Thyroid gland (tissue), 4 donors: ENCODE measurements around the gene NPAS1. TPM values are rescaled to one million over a fixed set of nuclear protein-coding genes. Genes with fewer than 3 reads are reported as not detected.

ENCODE experiments used
- DNase-seq, 2 donors: peaks; one replicate each; pipeline ENCODE4 v3.0.0-alpha.2; 2019
- H3K27ac ChIP-seq, 3 donors: fragments of 200-600 bp; sonication (generic); 1 replicate in 2 of 3; 2 replicates in 1 of 3; pipeline ENCODE4 v1.5.1; 2016 to 2019; ENCODE audit warnings: mild to moderate bottlenecking in 1 of 3, moderate library complexity in 1 of 3
- H3K27me3 ChIP-seq: fragments of 200-600 bp; sonication (generic); one replicate; pipeline ENCODE4 v1.5.1; 2019
- H3K36me3 ChIP-seq, 2 donors: fragments of 200-600 bp; sonication (generic); one replicate each; pipeline ENCODE4 v1.5.1; 2016 to 2019
- H3K4me1 ChIP-seq, 2 donors: fragments of 200-600 bp; sonication (generic); one replicate each; pipeline ENCODE4 v1.5.1; 2017 to 2019
- H3K4me3 ChIP-seq, 3 donors: fragments of 200-600 bp; sonication (generic); replicated peaks in 1 of 3; 1 replicate in 2 of 3; 2 replicates in 1 of 3; pipeline ENCODE4 v1.5.1; 2016; ENCODE audit warnings: mild to moderate bottlenecking in 1 of 3
- H3K9me3 ChIP-seq: fragments of 200-600 bp; sonication (generic); one replicate; pipeline ENCODE4 v1.5.1; 2017
- CTCF ChIP-seq, 6 experiments: fragments of 200-600 bp in 3 of 6; fragments of 450-650 bp in 3 of 6; sonication (generic) in 3 of 6; IDR thresholded peaks; one replicate each; pipeline ENCODE4 v1.5.1; 2016 to 2019; ENCODE audit warnings: antibody characterized with exemption in 6 of 6, mild to moderate bottlenecking in 2 of 6, inconsistent platforms in 1 of 6, moderate library complexity in 1 of 6
- POLR2A ChIP-seq, 2 donors: fragments of 450-650 bp; IDR thresholded peaks; one replicate each; pipeline ENCODE4 v1.6.1; 2017; ENCODE audit warnings: antibody characterized with exemption in 2 of 2, mild to moderate bottlenecking in 2 of 2, moderate library complexity in 1 of 2
- WGBS, 2 donors: methylation state at CpG; one replicate each; pipeline ENCODE4 v1.1.5; 2017; 5-methylcytosine and 5-hydroxymethylcytosine counted together
- intact Hi-C: fragments of 100-400 bp; cut with DNase I; formaldehyde crosslinking; loops from one replicate; pipeline ENCODE4 v1.15.1; 2023
- total RNA-seq, 4 donors: library from RNA; depleted of rRNA; stranded (reverse); fragments of >200 nt; gene quantifications; one replicate each; pipeline ENCODE4 v1.2.3, GENCODE V29; 2016

Gene NPAS1
- total RNA-seq, 4 donors from 2014 or later, result 0.56 to 0.71 TPM; not detected in 2

GRCh38 chr19:47065242-47065641 is 45.6 kb downstream of the NPAS1 start:
- Histone ChIP-seq H3K4me1 (no peaks in the 10 kb centered on the region), H3K4me3 (no peak overlapping the region), H3K27me3 (no peaks in the 10 kb centered on the region), H3K27ac (no peak overlapping the region), H3K9me3 (no peaks in the 10 kb centered on the region), H3K36me3 (peaks cover 31 to 34% of the 10 kb centered on the region in 2 donors)
- intact Hi-C loops, result no loop called here
- no peak for TF ChIP-seq POLR2A (IDR thresholded peaks at IDR 0.05)
- TF ChIP-seq CTCF (IDR thresholded peaks at IDR 0.05), result no peak
- no peak for DNase-seq
- WGBS, 2 donors, result 93 to 97% methylated on average over 7 of the region's 11 CpGs

- TF ChIP-seq CTCF (IDR thresholded peaks at IDR 0.05), result no peak
- TF ChIP-seq POLR2A (IDR thresholded peaks at IDR 0.05), result no peak
- intact Hi-C loops, result no loop called here
- no peaks in the 10 kb centered on the region for H3K27me3 ChIP-seq
- peaks cover 39 to 45% of the 10 kb centered on the region in 2 donors for H3K36me3 ChIP-seq
- H3K4me3 ChIP-seq, result no peak overlapping the region
- no peak overlapping the region for H3K27ac ChIP-seq
- no peak for DNase-seq
- no peaks in the 10 kb centered on the region for H3K4me1 ChIP-seq
- WGBS, 2 donors, result 95 to 96% methylated on average over 25 to 42 of the region's 61 CpGs
- no peaks in the 10 kb centered on the region for H3K9me3 ChIP-seq
Measured at GRCh38 chr19:47066376-47067214, 47.0 kb downstream of the NPAS1 start.

- Histone ChIP-seq H3K4me3 (no peak overlapping the region), H3K27ac (no peak overlapping the region), H3K27me3 (no peaks in the 10 kb centered on the region), H3K9me3 (no peaks in the 10 kb centered on the region), H3K36me3 (peaks cover 47 to 53% of the 10 kb centered on the region in 2 donors), H3K4me1 (no peaks in the 10 kb centered on the region)
- no peak for DNase-seq
- intact Hi-C loops, result no loop called here
- TF ChIP-seq CTCF (IDR thresholded peaks at IDR 0.05) (no peak), POLR2A (IDR thresholded peaks at IDR 0.05) (no peak)
- WGBS, 2 donors, result 94 to 100% methylated on average over 4 to 24 of the region's 36 CpGs
Measured at GRCh38 chr19:47067215-47067847, 47.7 kb downstream of the NPAS1 start.

- Histone ChIP-seq H3K4me3 (no peak overlapping the region), H3K9me3 (no peaks in the 10 kb centered on the region), H3K36me3 (peaks cover 56 to 61% of the 10 kb centered on the region in 2 donors), H3K4me1 (no peaks in the 10 kb centered on the region), H3K27me3 (no peaks in the 10 kb centered on the region), H3K27ac (no peak overlapping the region)
- DNase-seq, result no peak
- TF ChIP-seq CTCF (IDR thresholded peaks at IDR 0.05) (no peak), POLR2A (IDR thresholded peaks at IDR 0.05) (no peak)
- 81 to 84% methylated on average over 6 to 8 of the region's 8 CpGs for WGBS, 2 donors
- intact Hi-C loops, result no loop called here
Measured at GRCh38 chr19:47068246-47068645, 48.6 kb downstream of the NPAS1 start.

- H3K27ac ChIP-seq, result no peak overlapping the region
- TF ChIP-seq POLR2A (IDR thresholded peaks at IDR 0.05) (no peak), CTCF (IDR thresholded peaks at IDR 0.05) (no peak)
- H3K36me3 ChIP-seq, result peaks cover 57 to 62% of the 10 kb centered on the region in 2 donors
Measured at GRCh38 chr19:47068876-47069406, 49.3 kb downstream of the NPAS1 start.

More at GRCh38 chr19:47068876-47069406, 49.3 kb downstream of the NPAS1 start:
- DNase-seq, result no peak
- H3K27me3 ChIP-seq, result no peaks in the 10 kb centered on the region
- no peaks in the 10 kb centered on the region for H3K9me3 ChIP-seq
- intact Hi-C loops, result no loop called here
- no peaks in the 10 kb centered on the region for H3K4me1 ChIP-seq
- H3K4me3 ChIP-seq, result no peak overlapping the region
- 89 to 100% methylated on average over 10 to 18 of the region's 18 CpGs for WGBS, 2 donors
